RPMI8226 (cell line): ENCODE data around the gene MEI1.
"Not testable (repeated sequence)": the region's sequence is repeated elsewhere in the genome, so short reads cannot be mapped to it uniquely, and the experiment has no call there.

Experiments used
- DNase-seq: peaks from one replicate; pipeline ENCODE4 v3.0.0-alpha.2; 2015

MEI1 gene

GRCh38 chr22:41823797-41824196 lies 124.5 kb downstream of the MEI1 start:
- no peak for DNase-seq

GRCh38 chr22:41825376-41825775 lies 126.1 kb downstream of the MEI1 start:
- no peak for DNase-seq

- no peak for DNase-seq
Measured at GRCh38 chr22:41826021-41826420, 126.7 kb downstream of the MEI1 start.

GRCh38 chr22:41826430-41827383 lies 127.4 kb downstream of the MEI1 start:
- DNase-seq: peak; percentile 14

- DNase-seq: peak; percentile 89
Measured at GRCh38 chr22:41827671-41828070, 128.4 kb downstream of the MEI1 start.

- no peak for DNase-seq
Measured at GRCh38 chr22:41828516-41828915, 129.2 kb downstream of the MEI1 start.

GRCh38 chr22:41830174-41830573 lies 130.9 kb downstream of the MEI1 start:
- DNase-seq: peak; percentile 11

- peak; percentile 73 for DNase-seq
Measured at GRCh38 chr22:41831383-41831782, 132.1 kb downstream of the MEI1 start.

GRCh38 chr22:41831828-41832552 lies 132.7 kb downstream of the MEI1 start:
- no peak for DNase-seq

GRCh38 chr22:41832553-41833368 lies 133.5 kb downstream of the MEI1 start, which contains the start of gene SREBF2:
Gene SREBF2 (plus strand): TSS chr22:41833105. CDS start chr22:41833271, 166 bp downstream.
- peak; percentile 99 for DNase-seq

GRCh38 chr22:41833369-41834004 lies 134.2 kb downstream of the MEI1 start:
- peak; percentile 63 for DNase-seq

GRCh38 chr22:41834005-41834944 lies 135.0 kb downstream of the MEI1 start:
- peak; percentile 17 for DNase-seq

GRCh38 chr22:41835462-41835861 lies 136.2 kb downstream of the MEI1 start:
- not testable (repeated sequence) for DNase-seq

GRCh38 chr22:41836551-41836950 lies 137.2 kb downstream of the MEI1 start:
- no peak for DNase-seq

- DNase-seq: no peak
Measured at GRCh38 chr22:41838842-41839618, 139.7 kb downstream of the MEI1 start.

GRCh38 chr22:41840216-41840615 lies 140.9 kb downstream of the MEI1 start:
- no peak for DNase-seq

- no peak for DNase-seq
Measured at GRCh38 chr22:41841085-41841712, 141.9 kb downstream of the MEI1 start.

- DNase-seq: no peak
Measured at GRCh38 chr22:41842996-41843970, 144.0 kb downstream of the MEI1 start.

- no peak for DNase-seq
Measured at GRCh38 chr22:41844036-41844435, 144.7 kb downstream of the MEI1 start.
